K562 (cell line): ENCODE results near the gene TMC8. TPM values are rescaled to one million over a fixed set of nuclear protein-coding genes. Genes with fewer than 3 reads are reported as not detected.

Experiments used
- EP300 ChIP-seq: IDR thresholded peaks from 2 replicates; pipeline ENCODE4 v1.6.1; 2012; ENCODE audit warnings: low read length, improper control_type of control experiment
- MGA ChIP-seq: fragments of 450-650 bp; IDR thresholded peaks from 2 replicates; pipeline ENCODE4 v1.6.1; 2016; ENCODE audit warnings: mild to moderate bottlenecking, moderate library complexity
- NBN ChIP-seq: fragments of 450-650 bp; IDR thresholded peaks from 2 replicates; pipeline ENCODE4 v1.6.1; 2016; ENCODE audit warnings: low read depth, mild to moderate bottlenecking
- RERE ChIP-seq: sonication (generic); formaldehyde crosslinking; IDR thresholded peaks from 2 replicates; pipeline ENCODE4 v1.8.0; 2023; ENCODE audit warnings: missing genetic modification reagents, mild to moderate bottlenecking, borderline replicate concordance
- TAL1 ChIP-seq: fragments of 450-650 bp; IDR thresholded peaks from 2 replicates; pipeline ENCODE4 v1.6.1; 2016; ENCODE audit warnings: mild to moderate bottlenecking
- polyA plus RNA-seq, 8 experiments: library from polyadenylated mRNA; depleted of rRNA in 4 of 8; stranded (reverse) in 5 of 8; unstranded in 3 of 8; fragments of >200 nt; fragmentation: Nextera tagmentation in 2 of 8; fragmentation: Illumina TruSeq in 1 of 8; extraction: Ambion mirVana in 2 of 8; extraction: Trizol in 1 of 8; gene quantifications; 2 replicates each; pipeline versions ENCODE4 v1.2.1 to v1.2.3, GENCODE V29; 2011 to 2014; ENCODE audit warnings: inconsistent platforms in 1 of 8, missing spikeins in 1 of 8
- total RNA-seq, 7 experiments: library from RNA; depleted of rRNA in 6 of 7; stranded (reverse); fragments of >200 nt in 6 of 7; fragmentation: Illumina TruSeq in 2 of 7; extraction: Trizol in 2 of 7; gene quantifications; 2 replicates each; pipeline versions ENCODE4 v1.2.1 to v1.2.3, GENCODE V29; 2011 to 2021; ENCODE audit warnings: low replicate concordance in 1 of 7

TMC8 gene
- total and polyA plus RNA-seq, 9 of the 15 experiments (the other 6 are each of a cell fraction or from before 2014, with no cell fraction given), result 0.13 to 10.9 (median 2.8) TPM

GRCh38 chr17:78096093-78096492 is 34.5 kb upstream of the TMC8 start (continued):
- no peak for TF ChIP-seq RERE (CRISPR knock-in tag)
- no peak for TF ChIP-seq MGA
- TF ChIP-seq TAL1, result no peak
- TF ChIP-seq EP300, result no peak
- no peak for TF ChIP-seq NBN
